ENCODE data around the gene RANBP3. TPM values are rescaled to one million over a fixed set of nuclear protein-coding genes. Genes with fewer than 3 reads are reported as not detected.

RANBP3 gene
- total and polyA plus RNA-seq, 2 of the 8 experiments (the other 6 are each of a cell fraction or from before 2014, with no cell fraction given): 95.4 to 122 TPM

DNA sequence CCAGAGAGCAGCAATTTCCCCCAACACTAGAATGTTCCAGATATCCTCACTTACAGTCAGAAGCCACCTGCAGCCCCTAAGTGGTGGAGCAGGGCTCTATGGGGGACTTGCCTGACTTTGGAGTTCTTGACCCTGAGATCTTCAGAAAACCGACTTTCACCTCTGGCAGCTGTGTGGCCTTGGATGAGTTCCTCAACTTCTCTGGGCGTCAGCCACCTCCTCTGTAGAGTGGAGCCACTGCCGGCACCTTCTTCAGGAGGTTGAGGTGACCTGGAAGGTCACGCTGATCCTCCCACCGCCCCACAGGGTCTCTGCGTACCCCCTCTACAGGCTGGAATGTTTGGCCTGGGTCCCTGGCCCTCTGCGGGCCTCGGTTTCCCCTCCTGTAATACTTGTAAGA, 100.5 kb downstream of the RANBP3 start:
- no peak overlapping the region for H3K4me2 ChIP-seq (ENCODE audit: insufficient read depth in 1 of 2, low read depth in 2 of 2, low read length in 2 of 2)
- no peaks in the 10 kb centered on the region for H3K36me3 ChIP-seq (ENCODE audit: control insufficient read depth in 2 of 4, insufficient read depth in 4 of 4, low read length in 3 of 4)
- H2BK12ac ChIP-seq (ENCODE audit: low read depth, low read length): no peak overlapping the region
- no peak overlapping the region for H4K5ac ChIP-seq (ENCODE audit: insufficient read length, low read depth, low read length)
- no peak overlapping the region for H3K14ac ChIP-seq (ENCODE audit: insufficient read length)
- ChIA-PET POLR2A (ENCODE audit: partially characterized antibody) (interaction anchor here (1.5 kb wide), 1 partner anchor 15 kb away, joined by 7 read pairs; no protein-coding TSS in a partner anchor), CTCF (ENCODE audit: partially characterized antibody) (interaction anchor here (1.7 to 2.0 kb wide), 2 partner anchors 14 to 73 kb away, joined by 4 to 6 read pairs; no protein-coding TSS in a partner anchor)
- H2BK20ac ChIP-seq (ENCODE audit: low read length): no peak overlapping the region
- TF ChIP-seq RXRA (IDR thresholded peaks at IDR 0.05; ENCODE audit: insufficient read depth, low read depth, low read length): no peak
- TF ChIP-seq CEBPB (IDR thresholded peaks at IDR 0.05; ENCODE audit: low read depth, low read length): no peak
- no peak overlapping the region for H2AFZ ChIP-seq (ENCODE audit: low read length)
- H2BK120ac ChIP-seq (replicated peaks; ENCODE audit: low read depth, low read length): no peak overlapping the region
- no peak overlapping the region for H3K18ac ChIP-seq (ENCODE audit: extremely low read depth, low read length)
- no peak overlapping the region for H3K56ac ChIP-seq (replicated peaks; ENCODE audit: insufficient read length, low read depth, low read length)
- H3K23me2 ChIP-seq (ENCODE audit: low read depth, low read length): no peaks in the 10 kb centered on the region
- H4K20me1 ChIP-seq (replicated peaks in 1 of 2; ENCODE audit: control insufficient read depth in 1 of 2, insufficient read depth in 2 of 2, low read length in 2 of 2): no peaks in the 10 kb centered on the region
- no peak for DNase-seq (ENCODE audit: low read depth in 1 of 2, low spot score in 2 of 2)
- no peak overlapping the region for H2BK15ac ChIP-seq (ENCODE audit: low read length)
- H3K4me1 ChIP-seq (replicated peaks in 1 of 4; ENCODE audit: control insufficient read depth in 3 of 4, insufficient read depth in 4 of 4, low read length in 3 of 4): peaks cover 0 to 17% (median 6%) of the 10 kb centered on the region in 4 experiments; a peak in 6 of 7 replicates
- H4K91ac ChIP-seq (replicated peaks; ENCODE audit: insufficient read length, low read length): no peak overlapping the region
- H3K9ac ChIP-seq (replicated peaks in 1 of 4; ENCODE audit: extremely low read depth in 1 of 4, low read depth in 3 of 4, low read length in 3 of 4): no peak overlapping the region
- no peaks in the 10 kb centered on the region for H3K9me3 ChIP-seq (ENCODE audit: insufficient read depth in 2 of 2, low read depth in 1 of 2, low read length in 1 of 2)
- H3K23ac ChIP-seq (ENCODE audit: insufficient read length): no peak overlapping the region
- H3K4ac ChIP-seq (replicated peaks; ENCODE audit: insufficient read length, low read depth, low read length): no peak overlapping the region
- H3K27me3 ChIP-seq (replicated peaks in 1 of 4; ENCODE audit: control insufficient read depth in 3 of 4, extremely low read depth in 1 of 4, insufficient read depth in 3 of 4, low read length in 3 of 4): no peaks in the 10 kb centered on the region
- H3K79me2 ChIP-seq (ENCODE audit: control insufficient read depth in 1 of 2, insufficient read depth in 2 of 2, low read length in 2 of 2): no peaks in the 10 kb centered on the region
- no peak for FAIRE-seq
- H4K8ac ChIP-seq (ENCODE audit: extremely low read depth, insufficient read depth, low read length): no peak overlapping the region
- no peak overlapping the region for H3K27ac ChIP-seq (ENCODE audit: low read depth, low read length)
- H3K79me1 ChIP-seq (ENCODE audit: low read depth, low read length): no peaks in the 10 kb centered on the region
- 83% methylated on average over 8 of the region's 8 CpGs; no CpG with 5 or more reads in 1 of the 2 experiments for WGBS, 2 experiments (ENCODE audit: extremely low coverage in 1 of 2, insufficient coverage in 1 of 2, insufficient read length in 1 of 2, insufficient replicate concordance in 2 of 2, low coverage in 1 of 2, low lambda C conversion rate in 2 of 2, missing lambda C conversion rate in 1 of 2)
- no peak overlapping the region for H3K4me3 ChIP-seq (ENCODE audit: extremely low read depth in 1 of 4, insufficient read depth in 2 of 4, low read depth in 3 of 4, low read length in 4 of 4)
- no peak overlapping the region for H2AK5ac ChIP-seq (ENCODE audit: low read depth, low read length)
- no peak overlapping the region for H2BK5ac ChIP-seq (ENCODE audit: low read depth, low read length)

All from H1 (cell line).